Urinary bladder (tissue), 4 donors: ENCODE measurements around the gene MKLN1. TPM values are rescaled to one million over a fixed set of nuclear protein-coding genes. Genes with fewer than 3 reads are reported as not detected.
"Not testable (repeated sequence)": the region's sequence is repeated elsewhere in the genome, so short reads cannot be mapped to it uniquely, and the experiment has no call there.

ENCODE experiments used
- DNase-seq: peaks from one replicate; pipeline ENCODE4 v3.0.0-alpha.2; 2015; ENCODE audit errors: extremely low spot score
- H3K27ac ChIP-seq: one replicate; pipeline ENCODE4 v1.5.1; 2013; ENCODE audit warnings: low read depth, mild to moderate bottlenecking, moderate library complexity
- H3K36me3 ChIP-seq: one replicate; pipeline ENCODE4 v1.6.1; 2013; ENCODE audit warnings: mild to moderate bottlenecking, moderate library complexity; ENCODE audit not compliant: insufficient read depth
- H3K4me1 ChIP-seq: one replicate; pipeline ENCODE4 v1.6.1; 2013; ENCODE audit warnings: mild to moderate bottlenecking, moderate library complexity; ENCODE audit not compliant: insufficient read depth
- H3K4me3 ChIP-seq: one replicate; pipeline ENCODE4 v1.5.1; 2013; ENCODE audit warnings: low read depth, low read length
- WGBS: extraction: QIAGEN DNeasy Blood & Tissue Kit; methylation state at CpG from one replicate; pipeline ENCODE4 v1.1.7; 2013; 5-methylcytosine and 5-hydroxymethylcytosine counted together
- polyA plus RNA-seq: library from polyadenylated mRNA; stranded (reverse); fragments of 200-250 nt; gene quantifications from one replicate; pipeline ENCODE4 v1.2.3, GENCODE V29; 2013
- total RNA-seq: library from RNA; depleted of rRNA; stranded (reverse); fragments of >200 nt; gene quantifications from one replicate; pipeline ENCODE4 v1.2.3, GENCODE V29; 2014
- donor health status: healthy with polysubstance abuse.
- donor health status: healthy.

MKLN1 gene
- total and polyA plus RNA-seq, 2 donors: 14.8 to 133 TPM

DNA sequence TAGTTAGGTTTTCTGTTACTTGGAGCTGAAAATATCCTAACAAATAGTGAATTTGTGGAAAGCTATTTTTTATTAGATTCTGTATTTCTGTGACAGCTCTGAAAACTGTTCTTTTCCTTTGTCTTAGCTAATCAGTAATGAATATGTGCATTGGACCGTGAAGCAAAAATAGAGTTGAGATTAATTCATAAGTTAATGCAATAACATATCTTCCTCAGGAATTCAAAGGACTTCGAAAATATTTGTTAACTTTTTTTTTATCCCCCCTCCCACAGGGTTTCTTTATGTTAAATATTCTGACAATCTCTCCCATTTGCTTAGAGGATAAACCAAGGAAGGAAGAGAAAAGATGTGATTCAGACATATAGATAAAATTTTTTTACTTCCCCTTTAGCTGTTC lies 127.3 kb downstream of the MKLN1 start:
- WGBS: 90% methylated on average over 2 of the region's 2 CpGs
- Histone ChIP-seq H3K4me3 (no peak overlapping the region), H3K27ac (no peak overlapping the region), H3K4me1 (no peaks in the 10 kb centered on the region), H3K36me3 (peaks cover 2% of the 10 kb centered on the region)
- DNase-seq: no peak

DNA sequence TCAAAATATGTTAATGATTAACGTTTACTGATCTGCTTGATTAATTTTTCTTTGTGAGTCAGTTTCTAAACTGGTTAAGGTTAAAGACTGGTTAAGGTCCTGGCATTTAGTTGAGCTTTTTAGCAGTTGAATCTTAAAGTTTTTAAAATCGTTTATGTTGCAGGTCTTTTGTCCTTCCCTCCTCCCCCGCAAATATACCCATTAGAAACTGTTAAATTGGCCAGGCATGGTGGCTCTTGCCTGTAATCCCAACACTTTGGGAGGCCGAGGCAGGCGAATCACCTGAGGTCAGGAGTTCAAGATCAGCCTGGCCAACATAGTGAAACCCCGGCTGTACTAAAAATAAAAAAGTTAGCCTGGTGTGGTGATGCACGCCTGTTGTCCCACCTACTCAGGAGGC lies 127.9 kb downstream of the MKLN1 start:
- no peaks in the 10 kb centered on the region for H3K4me1 ChIP-seq
- H3K4me3 ChIP-seq: no peak overlapping the region
- H3K27ac ChIP-seq: no peak overlapping the region
- peaks cover 4% of the 10 kb centered on the region for H3K36me3 ChIP-seq
- DNase-seq: no peak
- WGBS: 87% methylated on average over 7 of the region's 7 CpGs

DNA sequence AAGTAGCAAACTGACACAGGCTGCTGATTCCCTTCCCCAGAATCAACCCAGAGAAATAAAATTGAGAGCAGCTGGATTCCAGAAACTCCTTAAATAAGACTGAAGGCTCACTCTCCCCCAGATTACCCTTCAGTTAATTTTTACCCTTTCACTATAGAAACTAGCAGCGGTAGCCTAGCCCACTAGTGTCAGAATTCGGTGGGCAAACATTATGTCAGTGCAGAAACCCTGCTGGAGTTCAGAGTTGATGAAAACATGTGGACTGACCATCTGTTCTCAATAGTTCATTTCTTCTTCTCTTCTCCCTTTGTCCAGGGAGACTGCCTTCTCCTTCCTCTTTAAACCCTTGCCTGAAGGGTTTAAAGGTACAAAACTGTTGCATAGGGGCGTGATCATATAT lies 128.7 kb downstream of the MKLN1 start:
- no peak overlapping the region for H3K4me3 ChIP-seq
- peaks cover 5% of the 10 kb centered on the region for H3K36me3 ChIP-seq
- H3K4me1 ChIP-seq: no peaks in the 10 kb centered on the region
- 94% methylated on average over 3 of the region's 3 CpGs for WGBS
- no peak overlapping the region for H3K27ac ChIP-seq
- no peak for DNase-seq

DNA sequence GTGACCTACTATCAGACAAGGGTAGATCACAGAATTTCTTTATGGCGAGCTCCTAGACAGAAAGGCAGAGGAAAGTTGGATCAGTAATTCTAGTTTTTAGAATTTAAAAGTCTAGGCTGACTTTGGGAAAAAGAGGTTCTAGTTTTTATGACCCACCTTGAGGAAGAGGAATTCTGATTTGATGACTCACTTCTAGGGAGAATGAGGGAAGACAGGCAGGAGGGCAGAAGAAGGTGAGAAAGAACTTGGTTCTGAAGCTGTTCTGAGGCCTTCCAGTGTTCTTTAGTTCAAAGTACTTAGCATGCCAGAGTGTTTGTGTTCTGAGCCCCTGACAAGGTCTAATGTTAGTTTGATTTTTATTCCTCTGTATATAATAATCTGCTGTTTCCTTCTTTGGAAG lies 131.6 kb downstream of the MKLN1 start:
- Histone ChIP-seq H3K4me1 (no peaks in the 10 kb centered on the region), H3K27ac (no peak overlapping the region), H3K36me3 (peaks cover 7% of the 10 kb centered on the region), H3K4me3 (no peak overlapping the region)
- WGBS: 99% methylated on average over 1 of the region's 1 CpG
- no peak for DNase-seq

DNA sequence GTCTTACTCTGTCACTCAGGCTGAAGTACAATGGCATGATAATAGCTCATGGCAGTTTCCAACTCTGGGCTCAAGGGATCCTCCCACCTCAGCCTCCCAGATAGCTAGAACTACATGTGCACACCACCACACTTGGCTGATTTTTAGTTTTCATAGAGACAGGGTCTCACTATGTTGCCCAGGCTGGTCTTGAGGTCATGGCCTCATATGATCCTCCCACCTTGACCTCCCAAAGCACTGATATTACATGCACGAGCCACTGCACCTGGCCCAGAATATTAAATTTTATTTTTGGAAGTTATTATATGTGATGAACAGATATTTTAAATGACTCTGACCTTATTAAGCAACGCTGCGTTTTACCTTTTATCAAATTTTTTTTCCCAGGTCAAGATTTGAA lies 134.4 kb downstream of the MKLN1 start:
- Histone ChIP-seq H3K36me3 (peaks cover 4% of the 10 kb centered on the region), H3K4me3 (no peak overlapping the region), H3K4me1 (no peaks in the 10 kb centered on the region), H3K27ac (no peak overlapping the region)
- DNase-seq: no peak
- 98% methylated on average over 3 of the region's 3 CpGs for WGBS

DNA sequence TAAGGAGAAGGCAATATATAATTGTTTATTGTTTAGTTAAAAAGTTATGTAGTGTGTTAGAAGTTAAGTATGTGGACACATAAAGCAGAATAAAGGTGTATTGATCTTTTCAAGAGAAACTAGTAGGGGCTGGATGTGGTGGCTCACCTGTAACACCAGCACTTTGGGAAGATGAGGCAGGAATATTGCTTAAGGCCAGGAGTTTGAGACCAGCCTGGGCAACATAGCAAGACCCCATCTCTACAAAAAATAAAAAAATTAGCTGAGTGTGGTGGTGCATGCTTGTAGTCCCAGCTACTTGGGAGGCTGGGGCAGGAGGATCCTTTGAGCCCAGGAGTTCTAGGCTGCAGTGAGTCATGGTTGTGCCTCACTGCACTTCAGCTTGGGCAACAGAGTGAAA lies 135.0 kb downstream of the MKLN1 start:
- not testable (repeated sequence) for H3K27ac ChIP-seq, H3K36me3 ChIP-seq, DNase-seq, H3K4me1 ChIP-seq, H3K4me3 ChIP-seq

DNA sequence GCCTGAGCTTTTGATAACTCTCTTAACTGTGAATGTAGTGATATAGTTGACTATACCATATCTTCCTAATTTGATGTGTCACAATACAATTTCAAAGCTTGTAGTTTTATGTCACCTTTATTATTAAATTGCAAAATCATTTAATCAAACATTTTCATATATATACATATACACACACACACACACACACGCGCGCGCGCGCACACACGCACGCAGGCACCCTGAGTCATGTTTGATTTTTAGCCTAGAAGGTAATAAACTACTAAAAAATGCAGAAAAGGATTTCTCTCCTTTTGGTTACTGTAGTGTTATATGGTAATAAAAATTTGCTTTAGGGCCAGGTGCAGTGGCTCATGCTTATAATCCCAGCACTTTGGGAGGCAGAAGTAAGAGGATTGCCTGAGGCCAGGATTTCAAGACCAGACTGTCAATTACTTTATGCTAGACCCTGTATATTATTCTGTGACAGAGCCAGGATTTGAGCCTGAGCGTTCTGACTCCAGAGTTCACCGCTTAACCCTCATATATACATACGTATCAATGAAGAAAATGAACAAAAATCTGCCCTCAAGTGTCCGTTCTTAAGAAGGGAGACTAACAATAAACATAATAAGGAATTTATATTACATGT lies 139.2 kb downstream of the MKLN1 start:
- H3K36me3 ChIP-seq: peaks cover 12% of the 10 kb centered on the region
- 96% methylated on average over 12 of the region's 12 CpGs for WGBS
- no peak overlapping the region for H3K4me3 ChIP-seq
- H3K4me1 ChIP-seq: no peaks in the 10 kb centered on the region
- no peak for DNase-seq
- no peak overlapping the region for H3K27ac ChIP-seq

DNA sequence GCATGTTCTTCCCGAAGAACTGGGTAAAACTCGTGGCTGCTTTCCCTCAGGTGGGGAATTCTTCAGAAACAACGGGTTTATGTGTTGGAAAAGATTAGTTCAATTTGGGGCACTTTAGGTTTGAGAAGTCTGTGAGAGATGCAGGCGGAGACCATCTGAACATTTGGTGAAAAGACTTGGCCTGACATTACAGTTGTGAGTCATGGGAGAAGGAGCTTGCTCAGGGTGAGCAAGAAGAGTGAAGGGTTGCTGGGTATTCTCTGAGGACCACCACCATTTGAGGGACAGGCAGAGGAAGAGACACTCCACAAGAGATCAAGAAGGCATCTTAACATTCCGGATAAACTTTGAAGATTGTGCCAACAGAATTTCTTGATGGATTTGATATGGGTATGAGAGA lies 140.1 kb downstream of the MKLN1 start:
- H3K27ac ChIP-seq: no peak overlapping the region
- no peaks in the 10 kb centered on the region for H3K4me1 ChIP-seq
- DNase-seq: no peak
- H3K4me3 ChIP-seq: no peak overlapping the region
- H3K36me3 ChIP-seq: peaks cover 12% of the 10 kb centered on the region
- WGBS: 93% methylated on average over 5 of the region's 5 CpGs

DNA sequence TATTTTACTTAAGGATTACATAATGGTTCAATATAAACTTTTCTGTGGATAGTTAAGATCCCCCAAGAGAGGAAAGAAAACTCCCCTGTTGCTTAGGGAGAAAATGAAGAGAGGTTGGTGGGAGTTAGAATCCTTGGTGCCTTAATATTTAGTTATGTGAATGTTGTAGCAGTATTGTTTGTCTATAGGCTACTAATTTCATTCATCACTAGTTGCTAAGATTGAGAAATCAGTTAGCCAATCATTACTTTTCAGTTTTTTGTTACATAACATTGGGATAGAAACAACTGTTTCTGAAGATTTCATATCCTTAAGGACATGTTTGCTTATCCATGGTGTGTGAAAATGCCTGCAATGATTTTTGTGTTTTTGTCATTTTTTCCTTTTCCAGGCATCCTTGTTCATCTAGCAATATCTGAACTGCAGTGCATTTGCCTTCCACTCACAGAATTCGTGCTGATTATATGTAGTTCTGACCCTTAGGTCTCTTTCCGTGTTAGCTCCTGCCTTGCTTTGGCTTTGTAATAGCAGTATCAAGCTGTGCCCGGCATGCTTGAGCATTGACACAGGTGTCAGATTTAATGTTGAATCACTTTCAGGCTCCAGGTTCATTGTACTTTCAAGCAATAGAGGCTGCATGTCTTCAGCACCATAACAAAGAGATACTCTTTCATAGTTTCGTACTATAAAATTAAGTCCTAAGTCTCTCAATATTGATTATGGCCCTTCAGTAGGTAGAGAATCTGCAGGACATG lies 143.8 kb downstream of the MKLN1 start:
- no peak overlapping the region for H3K4me3 ChIP-seq
- WGBS: 95% methylated on average over 4 of the region's 4 CpGs
- no peak for DNase-seq
- H3K36me3 ChIP-seq: peaks cover 12% of the 10 kb centered on the region
- peak overlapping the region; percentile 10 for H3K27ac ChIP-seq
- no peaks in the 10 kb centered on the region for H3K4me1 ChIP-seq

DNA sequence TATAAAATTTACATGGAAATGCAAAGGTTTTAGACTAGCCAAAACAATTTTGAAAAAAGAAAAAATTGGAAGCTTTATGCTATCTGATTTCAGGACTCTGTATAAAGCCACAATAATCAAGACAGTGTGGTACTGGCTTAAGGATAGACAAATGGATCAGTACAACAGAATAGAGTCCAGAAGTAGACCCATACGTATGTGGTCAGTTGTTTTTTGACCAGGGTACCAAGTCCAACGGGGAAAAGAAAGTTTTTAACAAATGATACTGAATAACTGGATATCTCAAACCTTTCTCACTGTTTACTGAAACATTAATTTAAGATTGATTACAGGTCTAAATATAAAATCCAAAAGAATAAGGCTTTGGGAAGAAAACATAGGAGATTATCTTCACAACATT lies 149.1 kb downstream of the MKLN1 start:
- Histone ChIP-seq H3K4me1 (no peaks in the 10 kb centered on the region), H3K36me3 (peaks cover 2% of the 10 kb centered on the region), H3K27ac (no peak overlapping the region), H3K4me3 (no peak overlapping the region)
- WGBS: 93% methylated on average over 2 of the region's 2 CpGs
- no peak for DNase-seq

DNA sequence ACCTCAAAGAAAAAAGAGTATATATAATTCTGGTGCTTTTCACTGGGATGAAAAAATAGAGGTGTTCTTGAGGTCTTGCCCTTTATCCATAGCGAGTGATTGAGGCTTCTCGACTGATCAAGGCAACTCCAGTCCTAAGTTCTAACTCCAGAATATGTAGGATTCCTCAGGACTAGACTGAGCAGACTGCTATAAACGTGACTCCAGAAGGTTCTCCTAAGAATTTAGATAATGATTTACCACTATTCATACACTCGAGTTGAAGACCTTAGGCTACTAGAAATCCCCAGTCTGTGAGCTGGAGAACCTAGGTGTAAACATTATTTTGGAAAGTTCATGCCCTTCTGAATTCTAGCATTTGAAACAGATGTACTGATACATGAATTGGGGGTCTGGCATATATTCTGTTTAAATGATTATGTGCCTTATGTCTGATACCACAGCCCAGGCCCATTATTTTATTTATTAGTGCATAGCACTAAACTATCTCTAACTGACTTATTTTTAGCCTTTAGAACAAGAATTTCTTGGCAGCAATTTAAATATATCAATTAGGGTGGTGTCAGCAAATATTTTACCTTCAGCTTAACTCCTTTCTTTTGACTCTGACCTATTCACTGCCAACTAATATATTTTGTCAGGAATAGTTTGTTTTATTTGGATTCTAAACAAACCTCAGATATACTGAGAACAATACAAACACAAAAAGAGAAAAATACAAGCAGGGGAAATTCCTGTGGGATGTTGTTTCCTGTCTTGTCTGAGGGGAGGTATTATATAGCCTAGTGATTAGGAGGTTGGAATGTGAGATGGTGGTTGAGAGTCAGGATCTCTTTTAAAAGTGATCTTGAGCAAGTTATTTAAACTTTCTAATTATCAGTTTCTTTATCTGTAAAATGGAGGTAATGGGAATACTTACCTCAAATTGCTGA lies 153.0 kb downstream of the MKLN1 start:
- WGBS: 71% methylated on average over 4 of the region's 4 CpGs
- Histone ChIP-seq H3K36me3 (no peaks in the 10 kb centered on the region), H3K27ac (no peak overlapping the region), H3K4me1 (no peaks in the 10 kb centered on the region), H3K4me3 (no peak overlapping the region)
- DNase-seq: no peak

DNA sequence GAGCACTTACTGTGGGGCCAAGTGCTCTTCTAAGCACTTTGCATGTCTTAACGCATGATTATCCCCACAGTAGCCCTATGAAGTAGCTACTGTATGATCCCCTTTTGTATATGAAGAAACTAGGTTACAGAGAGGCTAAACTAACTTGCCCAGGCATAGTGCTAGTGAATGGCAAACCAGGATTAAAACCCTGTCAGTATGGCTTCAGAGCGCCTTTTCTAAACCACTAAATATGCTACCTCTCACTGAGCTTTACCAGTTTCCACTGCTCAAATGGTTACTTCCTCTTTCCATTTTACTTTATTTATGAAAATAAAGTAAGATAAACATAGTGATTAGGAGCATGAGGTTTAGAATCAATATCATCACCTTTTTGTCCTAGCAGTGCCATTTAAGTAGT lies 155.1 kb downstream of the MKLN1 start:
- H3K4me3 ChIP-seq: no peak overlapping the region
- H3K4me1 ChIP-seq: no peaks in the 10 kb centered on the region
- no peak for DNase-seq
- H3K36me3 ChIP-seq: no peaks in the 10 kb centered on the region
- H3K27ac ChIP-seq: no peak overlapping the region
- 99% methylated on average over 2 of the region's 2 CpGs for WGBS

DNA sequence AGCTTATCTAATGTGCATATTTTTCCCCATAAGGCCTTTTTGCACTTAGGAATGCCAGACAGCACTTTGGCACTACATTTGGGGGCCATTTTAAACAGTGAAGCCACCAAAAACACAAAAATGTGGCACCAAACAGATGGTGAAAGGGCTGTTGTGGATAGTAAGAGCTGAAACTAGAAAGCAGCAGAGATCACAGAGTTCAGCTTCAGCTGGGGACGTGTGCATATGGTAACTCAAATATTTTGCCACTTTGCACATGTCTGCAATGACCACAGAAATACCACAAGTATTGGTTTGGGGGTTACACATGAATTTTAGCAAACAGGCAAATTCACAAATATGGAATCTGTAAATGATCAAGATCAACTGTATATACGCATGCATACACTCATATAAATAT lies 155.9 kb downstream of the MKLN1 start:
- Histone ChIP-seq H3K4me1 (no peaks in the 10 kb centered on the region), H3K27ac (no peak overlapping the region), H3K36me3 (no peaks in the 10 kb centered on the region), H3K4me3 (no peak overlapping the region)
- WGBS: 98% methylated on average over 2 of the region's 2 CpGs
- DNase-seq: no peak

DNA sequence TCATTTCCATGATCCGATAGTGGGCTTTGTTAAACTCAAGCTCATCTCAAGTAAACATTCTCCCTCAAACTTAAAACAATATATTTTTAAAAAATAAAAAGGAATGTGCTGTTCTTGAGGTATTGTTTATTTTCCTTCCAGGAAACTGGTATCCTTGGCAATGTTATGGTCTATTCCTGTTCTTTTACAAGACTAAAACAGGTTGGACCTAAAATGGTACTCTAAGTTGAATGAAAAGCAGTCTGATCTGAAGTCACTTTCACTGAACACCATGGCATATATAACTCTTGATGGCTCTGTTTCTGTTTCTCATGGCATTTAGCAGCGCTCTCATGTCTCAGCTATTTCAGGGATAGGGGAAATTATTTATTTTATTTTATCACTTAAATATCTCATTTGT lies 158.7 kb downstream of the MKLN1 start:
- no peak overlapping the region for H3K4me3 ChIP-seq
- no peaks in the 10 kb centered on the region for H3K36me3 ChIP-seq
- H3K27ac ChIP-seq: no peak overlapping the region
- H3K4me1 ChIP-seq: no peaks in the 10 kb centered on the region
- WGBS: 84% methylated on average over 2 of the region's 2 CpGs
- no peak for DNase-seq
